Measurements from ENCODE around the gene FBXL7.

Gene FBXL7

DNA sequence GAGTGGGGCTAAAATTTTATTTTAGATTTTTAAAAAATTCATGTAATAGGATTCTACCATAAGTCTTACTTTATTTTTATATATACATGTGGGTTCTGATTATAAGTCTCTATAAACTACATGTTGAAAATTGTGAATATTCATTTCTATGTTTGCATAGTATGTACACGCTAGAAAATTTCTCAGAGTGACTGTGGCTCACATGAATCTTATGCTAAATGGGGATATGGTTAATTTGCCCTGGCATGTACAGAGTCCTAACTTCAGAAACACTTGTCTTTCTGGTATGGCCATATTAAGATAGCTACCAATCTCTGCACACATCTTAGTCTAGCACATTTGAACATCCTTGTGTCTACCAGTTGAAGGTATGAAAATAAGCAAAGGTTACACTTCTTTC, 154.8 kb downstream of the FBXL7 start:
- Histone ChIP-seq H3K14ac (ENCODE audit: low read length) (no peak overlapping the region), H4K8ac (ENCODE audit: low read depth, low read length) (no peak overlapping the region), H3K27me3 (ENCODE audit: insufficient read depth, low read length) (no peaks in the 10 kb centered on the region), H3K4me2 (ENCODE audit: low read length) (no peak overlapping the region), H3K23ac (ENCODE audit: low read length) (no peak overlapping the region), H3K18ac (ENCODE audit: low read length) (no peak overlapping the region), H2BK5ac (ENCODE audit: low read depth, low read length, poor library complexity) (no peak overlapping the region), H2BK12ac (ENCODE audit: low read length) (no peak overlapping the region), H2BK120ac (ENCODE audit: insufficient read depth, low read length, poor library complexity) (no peak overlapping the region), H3K4me3 (ENCODE audit: low read depth, low read length) (no peak overlapping the region), H4K12ac (ENCODE audit: low read depth, low read length) (no peak overlapping the region), H3K4me1 (ENCODE audit: control insufficient read depth in 1 of 2, insufficient read depth in 2 of 2, low read length in 2 of 2) (no peaks in the 10 kb centered on the region), H3K79me1 (ENCODE audit: low read length) (no peaks in the 10 kb centered on the region), H3K27ac (ENCODE audit: low read depth, low read length) (no peak overlapping the region), H2AK5ac (ENCODE audit: low read length) (no peak overlapping the region), H3K9me3 (ENCODE audit: insufficient read depth, low read depth, low read length) (no peaks in the 10 kb centered on the region), H3K4ac (ENCODE audit: low read depth, low read length) (no peak overlapping the region), H4K91ac (ENCODE audit: low read depth, low read length) (no peak overlapping the region), H3K36me3 (ENCODE audit: control insufficient read depth in 1 of 2, insufficient read depth in 2 of 2, low read length in 2 of 2) (no peaks in the 10 kb centered on the region), H2AFZ (ENCODE audit: insufficient read depth, low read length, poor library complexity) (no peak overlapping the region), H3K79me2 (ENCODE audit: control insufficient read depth, insufficient read depth, low read length, poor library complexity) (no peaks in the 10 kb centered on the region), H3K9ac (ENCODE audit: low read length) (no peak overlapping the region)
- DNase-seq, result no peak
- no CpG with 5 or more reads among the region's 1 CpG for WGBS (ENCODE audit: extremely low coverage, insufficient coverage, insufficient read length)

DNA sequence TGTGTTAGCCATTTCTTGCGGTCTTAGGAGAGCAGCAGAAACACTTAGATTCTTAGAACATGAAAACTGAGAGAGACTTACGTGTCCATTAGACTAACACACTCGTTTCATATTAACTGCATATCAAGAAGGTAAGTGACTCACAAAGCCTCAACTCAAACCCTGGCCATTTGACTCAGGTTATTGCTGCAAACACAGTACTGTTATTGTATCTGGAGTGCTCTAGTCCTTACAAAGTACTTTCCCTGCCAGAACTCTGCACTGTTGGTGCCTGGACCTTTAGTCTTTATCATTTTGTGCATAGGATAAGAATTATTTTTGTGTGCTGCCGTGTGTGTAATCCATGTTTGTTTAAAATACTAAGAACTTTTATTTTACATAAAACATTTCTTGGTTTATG, 155.7 kb downstream of the FBXL7 start:
- no peak overlapping the region for H3K18ac ChIP-seq (ENCODE audit: low read length)
- H3K4me3 ChIP-seq (ENCODE audit: low read depth, low read length), result no peak overlapping the region
- H3K79me1 ChIP-seq (ENCODE audit: low read length), result no peaks in the 10 kb centered on the region
- no peaks in the 10 kb centered on the region for H3K9me3 ChIP-seq (ENCODE audit: insufficient read depth, low read depth, low read length)
- H3K27ac ChIP-seq (ENCODE audit: low read depth, low read length), result no peak overlapping the region
- H2AFZ ChIP-seq (ENCODE audit: insufficient read depth, low read length, poor library complexity), result no peak overlapping the region
- no peak overlapping the region for H4K91ac ChIP-seq (ENCODE audit: low read depth, low read length)
- no peaks in the 10 kb centered on the region for H3K36me3 ChIP-seq (ENCODE audit: control insufficient read depth in 1 of 2, insufficient read depth in 2 of 2, low read length in 2 of 2)
- no peaks in the 10 kb centered on the region for H3K27me3 ChIP-seq (ENCODE audit: insufficient read depth, low read length)
- H2BK120ac ChIP-seq (ENCODE audit: insufficient read depth, low read length, poor library complexity), result no peak overlapping the region
- H3K9ac ChIP-seq (ENCODE audit: low read length), result no peak overlapping the region
- no peak overlapping the region for H3K14ac ChIP-seq (ENCODE audit: low read length)
- H3K4me1 ChIP-seq (ENCODE audit: control insufficient read depth in 1 of 2, insufficient read depth in 2 of 2, low read length in 2 of 2), result no peaks in the 10 kb centered on the region
- H4K12ac ChIP-seq (ENCODE audit: low read depth, low read length), result no peak overlapping the region
- H2BK5ac ChIP-seq (ENCODE audit: low read depth, low read length, poor library complexity), result no peak overlapping the region
- no peak overlapping the region for H3K4me2 ChIP-seq (ENCODE audit: low read length)
- H2BK12ac ChIP-seq (ENCODE audit: low read length), result no peak overlapping the region
- no peak overlapping the region for H3K4ac ChIP-seq (ENCODE audit: low read depth, low read length)
- H3K23ac ChIP-seq (ENCODE audit: low read length), result no peak overlapping the region
- no CpG with 5 or more reads among the region's 4 CpGs for whole genome bisulfite sequencing (ENCODE audit: extremely low coverage, insufficient coverage, insufficient read length)
- no peaks in the 10 kb centered on the region for H3K79me2 ChIP-seq (ENCODE audit: control insufficient read depth, insufficient read depth, low read length, poor library complexity)
- no peak overlapping the region for H2AK5ac ChIP-seq (ENCODE audit: low read length)
- no peak for DNase-seq
- no peak overlapping the region for H4K8ac ChIP-seq (ENCODE audit: low read depth, low read length)

DNA sequence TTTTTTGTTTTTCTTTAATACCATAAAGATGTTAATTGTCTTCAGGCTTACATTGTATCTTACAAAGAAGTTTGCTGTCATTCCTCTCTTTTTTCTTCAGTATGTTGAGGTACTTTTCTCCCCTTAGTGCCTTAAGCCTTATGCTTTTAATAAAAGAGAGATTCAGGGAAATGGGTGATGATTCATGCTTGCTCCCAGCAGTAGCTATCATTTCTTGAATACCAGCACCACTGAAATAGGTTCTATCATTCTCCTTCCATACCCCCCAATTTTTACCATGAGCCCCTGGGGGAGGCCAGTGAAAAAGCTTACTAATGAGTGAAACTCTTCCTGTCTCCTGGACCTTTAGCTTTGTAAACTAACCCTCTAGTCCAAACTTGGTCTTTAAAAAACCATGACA, 165.0 kb downstream of the FBXL7 start:
- H4K12ac ChIP-seq (ENCODE audit: low read depth, low read length), result no peak overlapping the region
- H4K91ac ChIP-seq (ENCODE audit: low read depth, low read length), result no peak overlapping the region
- DNase-seq, result no peak
- H3K4me3 ChIP-seq (ENCODE audit: low read depth, low read length), result no peak overlapping the region
- no peaks in the 10 kb centered on the region for H3K79me1 ChIP-seq (ENCODE audit: low read length)
- H2AFZ ChIP-seq (ENCODE audit: insufficient read depth, low read length, poor library complexity), result no peak overlapping the region
- H3K27ac ChIP-seq (ENCODE audit: low read depth, low read length), result no peak overlapping the region
- no peaks in the 10 kb centered on the region for H3K79me2 ChIP-seq (ENCODE audit: control insufficient read depth, insufficient read depth, low read length, poor library complexity)
- H2BK5ac ChIP-seq (ENCODE audit: low read depth, low read length, poor library complexity), result no peak overlapping the region
- no peak overlapping the region for H3K4ac ChIP-seq (ENCODE audit: low read depth, low read length)
- H3K27me3 ChIP-seq (ENCODE audit: insufficient read depth, low read length), result no peaks in the 10 kb centered on the region
- no peak overlapping the region for H3K4me2 ChIP-seq (ENCODE audit: low read length)
- H3K4me1 ChIP-seq (ENCODE audit: control insufficient read depth in 1 of 2, insufficient read depth in 2 of 2, low read length in 2 of 2), result no peaks in the 10 kb centered on the region
- no peak overlapping the region for H2AK5ac ChIP-seq (ENCODE audit: low read length)
- H3K14ac ChIP-seq (ENCODE audit: low read length), result no peak overlapping the region
- no peak overlapping the region for H2BK120ac ChIP-seq (ENCODE audit: insufficient read depth, low read length, poor library complexity)
- H2BK12ac ChIP-seq (ENCODE audit: low read length), result no peak overlapping the region
- no peak overlapping the region for H3K23ac ChIP-seq (ENCODE audit: low read length)
- H3K36me3 ChIP-seq (ENCODE audit: control insufficient read depth in 1 of 2, insufficient read depth in 2 of 2, low read length in 2 of 2), result no peaks in the 10 kb centered on the region
- no peak overlapping the region for H4K8ac ChIP-seq (ENCODE audit: low read depth, low read length)
- H3K9me3 ChIP-seq (ENCODE audit: insufficient read depth, low read depth, low read length), result no peaks in the 10 kb centered on the region
- no peak overlapping the region for H3K18ac ChIP-seq (ENCODE audit: low read length)
- no peak overlapping the region for H3K9ac ChIP-seq (ENCODE audit: low read length)

DNA sequence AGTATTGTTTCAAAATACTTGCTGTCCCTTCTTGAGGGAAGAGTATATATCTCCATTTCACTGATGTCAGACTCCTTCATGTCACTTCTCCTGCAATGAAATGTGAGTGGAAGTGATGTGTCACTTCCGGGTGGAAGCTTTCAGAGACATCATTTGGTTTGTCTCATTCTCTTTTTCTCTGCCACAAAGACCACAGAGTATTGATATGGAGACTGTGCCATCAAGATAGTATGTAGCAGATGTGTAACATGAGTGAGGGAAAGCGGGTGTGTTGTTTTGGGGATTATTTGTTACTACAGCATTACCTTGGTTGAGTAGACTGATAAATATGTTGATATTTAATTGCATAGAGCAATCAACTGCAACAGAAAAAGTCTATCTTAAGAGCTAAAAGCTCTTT, 169.8 kb downstream of the FBXL7 start:
- no peak overlapping the region for H3K4me2 ChIP-seq (ENCODE audit: low read length)
- H3K4me1 ChIP-seq (ENCODE audit: control insufficient read depth in 1 of 2, insufficient read depth in 2 of 2, low read length in 2 of 2), result no peaks in the 10 kb centered on the region
- H3K9ac ChIP-seq (ENCODE audit: low read length), result no peak overlapping the region
- H3K27me3 ChIP-seq (ENCODE audit: insufficient read depth, low read length), result no peaks in the 10 kb centered on the region
- H3K4me3 ChIP-seq (ENCODE audit: low read depth, low read length), result no peak overlapping the region
- H2BK12ac ChIP-seq (ENCODE audit: low read length), result no peak overlapping the region
- DNase-seq, result no peak
- H2BK5ac ChIP-seq (ENCODE audit: low read depth, low read length, poor library complexity), result no peak overlapping the region
- no peak overlapping the region for H4K91ac ChIP-seq (ENCODE audit: low read depth, low read length)
- no peak overlapping the region for H2AFZ ChIP-seq (ENCODE audit: insufficient read depth, low read length, poor library complexity)
- no peak overlapping the region for H2BK120ac ChIP-seq (ENCODE audit: insufficient read depth, low read length, poor library complexity)
- no peak overlapping the region for H3K18ac ChIP-seq (ENCODE audit: low read length)
- no peak overlapping the region for H3K4ac ChIP-seq (ENCODE audit: low read depth, low read length)
- no peaks in the 10 kb centered on the region for H3K9me3 ChIP-seq (ENCODE audit: insufficient read depth, low read depth, low read length)
- no peak overlapping the region for H3K27ac ChIP-seq (ENCODE audit: low read depth, low read length)
- H3K79me1 ChIP-seq (ENCODE audit: low read length), result no peaks in the 10 kb centered on the region
- no CpG with 5 or more reads among the region's 2 CpGs for WGBS (ENCODE audit: extremely low coverage, insufficient coverage, insufficient read length)
- H4K8ac ChIP-seq (ENCODE audit: low read depth, low read length), result no peak overlapping the region
- H4K12ac ChIP-seq (ENCODE audit: low read depth, low read length), result no peak overlapping the region
- no peak overlapping the region for H3K23ac ChIP-seq (ENCODE audit: low read length)
- no peaks in the 10 kb centered on the region for H3K79me2 ChIP-seq (ENCODE audit: control insufficient read depth, insufficient read depth, low read length, poor library complexity)
- H3K14ac ChIP-seq (ENCODE audit: low read length), result no peak overlapping the region
- H3K36me3 ChIP-seq (ENCODE audit: control insufficient read depth in 1 of 2, insufficient read depth in 2 of 2, low read length in 2 of 2), result no peaks in the 10 kb centered on the region
- H2AK5ac ChIP-seq (ENCODE audit: low read length), result no peak overlapping the region

DNA sequence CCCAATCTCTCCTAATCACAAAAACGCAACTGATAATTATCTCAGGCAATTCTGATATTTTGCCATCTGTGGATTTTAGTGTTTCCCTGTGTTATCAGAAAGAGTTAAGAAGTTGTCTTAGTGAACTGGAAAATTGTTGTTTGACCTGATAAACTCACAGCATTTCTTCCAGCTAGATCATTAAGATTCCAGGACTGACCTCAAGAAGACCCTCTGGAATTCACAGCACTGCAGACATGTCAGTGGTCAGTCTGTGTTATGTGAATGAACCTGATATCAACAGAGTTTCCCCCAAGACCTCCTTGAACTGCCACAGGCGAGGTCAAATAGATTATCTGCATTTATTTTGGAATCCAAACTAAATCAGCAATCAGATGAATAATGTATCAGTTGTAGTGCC, 174.7 kb downstream of the FBXL7 start:
- DNase-seq, result no peak
- no peak overlapping the region for H4K8ac ChIP-seq (ENCODE audit: low read depth, low read length)
- no peaks in the 10 kb centered on the region for H3K79me2 ChIP-seq (ENCODE audit: control insufficient read depth, insufficient read depth, low read length, poor library complexity)
- H3K23ac ChIP-seq (ENCODE audit: low read length), result no peak overlapping the region
- no peak overlapping the region for H3K9ac ChIP-seq (ENCODE audit: low read length)
- no peak overlapping the region for H2BK12ac ChIP-seq (ENCODE audit: low read length)
- no peaks in the 10 kb centered on the region for H3K36me3 ChIP-seq (ENCODE audit: control insufficient read depth in 1 of 2, insufficient read depth in 2 of 2, low read length in 2 of 2)
- no peak overlapping the region for H3K4me2 ChIP-seq (ENCODE audit: low read length)
- H3K79me1 ChIP-seq (ENCODE audit: low read length), result no peaks in the 10 kb centered on the region
- no peak overlapping the region for H4K91ac ChIP-seq (ENCODE audit: low read depth, low read length)
- WGBS (ENCODE audit: extremely low coverage, insufficient coverage, insufficient read length), result no CpG with 5 or more reads among the region's 2 CpGs
- no peaks in the 10 kb centered on the region for H3K9me3 ChIP-seq (ENCODE audit: insufficient read depth, low read depth, low read length)
- no peaks in the 10 kb centered on the region for H3K27me3 ChIP-seq (ENCODE audit: insufficient read depth, low read length)
- H3K27ac ChIP-seq (ENCODE audit: low read depth, low read length), result no peak overlapping the region
- no peak overlapping the region for H3K4me3 ChIP-seq (ENCODE audit: low read depth, low read length)
- no peak overlapping the region for H3K4ac ChIP-seq (ENCODE audit: low read depth, low read length)
- no peak overlapping the region for H2BK5ac ChIP-seq (ENCODE audit: low read depth, low read length, poor library complexity)
- H3K18ac ChIP-seq (ENCODE audit: low read length), result no peak overlapping the region
- H2BK120ac ChIP-seq (ENCODE audit: insufficient read depth, low read length, poor library complexity), result no peak overlapping the region
- H4K12ac ChIP-seq (ENCODE audit: low read depth, low read length), result no peak overlapping the region
- no peak overlapping the region for H3K14ac ChIP-seq (ENCODE audit: low read length)
- H3K4me1 ChIP-seq (ENCODE audit: control insufficient read depth in 1 of 2, insufficient read depth in 2 of 2, low read length in 2 of 2), result no peaks in the 10 kb centered on the region
- H2AFZ ChIP-seq (ENCODE audit: insufficient read depth, low read length, poor library complexity), result no peak overlapping the region
- no peak overlapping the region for H2AK5ac ChIP-seq (ENCODE audit: low read length)
